GM12864 (cell line): ENCODE results near the gene BRD7.

Experiments
- DNase-seq: peaks from one replicate; pipeline ENCODE4 v3.0.0-alpha.2; 2011; ENCODE audit warnings: low read depth
- H3K4me3 ChIP-seq: 2 replicates; pipeline ENCODE4 v1.5.1; 2011; ENCODE audit warnings: mild to moderate bottlenecking, low read depth, low read length, control low read depth
- TF ChIP-seq, protein P1 (sequence below): IDR thresholded peaks from 2 replicates; pipeline ENCODE4 v1.5.1; 2011; ENCODE audit warnings: low read depth, mild to moderate bottlenecking, moderate library complexity, low read length, control low read depth, inconsistent platforms; ENCODE audit errors: missing control alignments

BRD7 gene

DNA sequence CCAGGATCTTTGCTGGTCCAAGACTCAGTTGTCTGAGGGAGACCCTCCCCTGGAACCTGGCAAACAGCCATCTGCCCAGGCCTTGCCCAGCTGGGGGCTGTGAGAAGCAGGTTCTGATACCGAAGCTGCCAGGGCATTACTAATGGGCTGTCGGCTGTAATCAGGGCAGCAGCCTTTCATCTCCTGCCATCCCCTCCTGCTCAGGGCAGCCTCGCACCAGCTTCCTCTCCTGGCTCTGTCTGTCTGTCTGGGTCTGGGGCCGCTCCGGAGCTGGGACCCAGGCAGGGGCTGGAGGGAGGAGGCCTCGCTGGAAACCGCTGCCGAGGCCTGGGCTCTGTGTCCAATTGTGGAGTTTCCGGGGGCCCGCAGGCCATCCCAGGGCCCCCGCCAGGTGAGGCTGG is 21.6 kb upstream of the BRD7 start:
- TF ChIP-seq, protein P1, sequence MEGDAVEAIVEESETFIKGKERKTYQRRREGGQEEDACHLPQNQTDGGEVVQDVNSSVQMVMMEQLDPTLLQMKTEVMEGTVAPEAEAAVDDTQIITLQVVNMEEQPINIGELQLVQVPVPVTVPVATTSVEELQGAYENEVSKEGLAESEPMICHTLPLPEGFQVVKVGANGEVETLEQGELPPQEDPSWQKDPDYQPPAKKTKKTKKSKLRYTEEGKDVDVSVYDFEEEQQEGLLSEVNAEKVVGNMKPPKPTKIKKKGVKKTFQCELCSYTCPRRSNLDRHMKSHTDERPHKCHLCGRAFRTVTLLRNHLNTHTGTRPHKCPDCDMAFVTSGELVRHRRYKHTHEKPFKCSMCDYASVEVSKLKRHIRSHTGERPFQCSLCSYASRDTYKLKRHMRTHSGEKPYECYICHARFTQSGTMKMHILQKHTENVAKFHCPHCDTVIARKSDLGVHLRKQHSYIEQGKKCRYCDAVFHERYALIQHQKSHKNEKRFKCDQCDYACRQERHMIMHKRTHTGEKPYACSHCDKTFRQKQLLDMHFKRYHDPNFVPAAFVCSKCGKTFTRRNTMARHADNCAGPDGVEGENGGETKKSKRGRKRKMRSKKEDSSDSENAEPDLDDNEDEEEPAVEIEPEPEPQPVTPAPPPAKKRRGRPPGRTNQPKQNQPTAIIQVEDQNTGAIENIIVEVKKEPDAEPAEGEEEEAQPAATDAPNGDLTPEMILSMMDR = no peak
- DNase-seq = no peak
- H3K4me3 ChIP-seq = no peak overlapping the region

DNA sequence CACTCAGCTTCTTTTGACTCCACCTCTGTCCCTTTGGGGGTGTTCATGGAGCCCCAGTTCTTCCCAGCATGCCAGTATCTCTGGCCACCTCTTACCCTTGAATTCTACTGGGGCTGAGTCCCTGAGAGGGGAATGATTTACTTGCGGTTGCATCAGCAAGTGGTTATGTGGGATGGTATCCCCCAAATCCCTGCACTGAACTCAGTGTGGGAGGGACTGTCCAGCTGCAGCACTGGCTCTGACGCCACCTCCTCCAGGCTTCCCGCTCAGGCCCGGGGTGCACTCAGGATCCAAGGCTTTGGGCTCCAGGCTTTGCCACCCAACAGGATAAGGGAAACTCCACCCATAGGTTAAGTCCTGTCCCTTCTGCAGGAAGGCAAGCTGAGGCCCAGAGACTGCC is 21.1 kb upstream of the BRD7 start:
- no peak for DNase-seq
- TF ChIP-seq, protein P1 = no peak
- no peak overlapping the region for H3K4me3 ChIP-seq

DNA sequence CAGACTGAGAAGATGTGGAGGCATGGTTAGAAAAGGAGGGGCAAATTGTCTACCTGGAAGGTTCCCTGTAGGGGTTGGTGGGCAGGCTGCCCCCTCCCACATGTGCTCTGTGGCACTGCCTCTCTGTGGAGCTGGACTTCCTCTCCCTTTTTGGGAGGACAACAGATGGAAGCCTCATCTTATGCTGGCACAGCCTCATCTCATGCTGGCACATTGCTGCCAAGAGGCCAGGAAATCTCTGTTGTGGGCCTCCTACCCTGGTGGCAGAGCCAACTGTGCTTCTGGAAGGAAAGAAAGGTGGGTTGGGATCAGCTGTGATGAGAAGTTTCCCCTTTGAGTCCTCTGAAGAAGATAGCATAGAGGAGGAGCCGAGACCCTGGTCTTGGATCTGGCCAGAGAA is 19.7 kb upstream of the BRD7 start:
- TF ChIP-seq, protein P1 = no peak
- no peak for DNase-seq
- no peak overlapping the region for H3K4me3 ChIP-seq

DNA sequence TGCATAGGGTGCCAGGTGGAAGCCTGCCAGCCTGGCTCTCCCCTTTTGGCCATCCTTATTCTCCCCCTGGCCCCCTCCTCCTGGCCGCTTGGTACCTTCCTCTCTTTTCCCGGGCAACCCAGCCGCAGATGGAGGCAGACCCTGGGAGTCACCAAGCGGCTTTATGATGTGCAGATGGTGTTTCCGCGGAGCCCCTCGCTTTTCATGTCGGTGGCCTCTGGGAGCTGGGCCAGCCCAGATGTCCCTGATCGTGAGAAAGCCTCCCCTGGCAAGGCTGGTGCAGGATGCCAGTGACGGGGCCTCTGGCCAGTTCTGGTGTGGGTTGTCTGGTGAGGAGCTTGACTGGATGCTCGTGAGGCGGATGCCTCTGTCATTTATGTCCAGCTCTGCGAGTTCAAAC is 18.0 kb upstream of the BRD7 start:
- TF ChIP-seq, protein P1 = no peak
- H3K4me3 ChIP-seq = no peak overlapping the region
- DNase-seq = no peak

- no peak for DNase-seq
- no peak overlapping the region for H3K4me3 ChIP-seq
- TF ChIP-seq, protein P1 = no peak
These were observed 17.4 kb upstream of the BRD7 start for GRCh38 chr16:50386139-50386538.

- DNase-seq = no peak
- H3K4me3 ChIP-seq = no peak overlapping the region
- TF ChIP-seq, protein P1 = no peak
These were observed 15.8 kb upstream of the BRD7 start for GRCh38 chr16:50384500-50385135.
